ENCODE results near the gene MPST.

Gene MPST

GRCh38 chr22:37000676-37001534 is 18.6 kb upstream of the MPST start:
- DNase-seq (ENCODE audit: low spot score) = no peak

GRCh38 chr22:37001826-37002225 is 17.7 kb upstream of the MPST start:
- DNase-seq (ENCODE audit: low spot score) = no peak

- DNase-seq (ENCODE audit: low spot score) = no peak
Measured at GRCh38 chr22:37002633-37003032, 16.9 kb upstream of the MPST start.

GRCh38 chr22:37007651-37008050 is 11.9 kb upstream of the MPST start:
- DNase-seq (ENCODE audit: low spot score) = no peak

- no peak for DNase-seq (ENCODE audit: low spot score)
Measured at GRCh38 chr22:37008365-37008764, 11.2 kb upstream of the MPST start.

- no peak for DNase-seq (ENCODE audit: low spot score)
Measured at GRCh38 chr22:37009490-37009889, 10.1 kb upstream of the MPST start.

GRCh38 chr22:37010174-37010573 is 9.4 kb upstream of the MPST start:
- no peak for DNase-seq (ENCODE audit: low spot score)

GRCh38 chr22:37010976-37011375 is 8.6 kb upstream of the MPST start:
- no peak for DNase-seq (ENCODE audit: low spot score)

GRCh38 chr22:37011472-37011871 is 8.1 kb upstream of the MPST start:
- DNase-seq (ENCODE audit: low spot score) = no peak

GRCh38 chr22:37012262-37012904 is 7.2 kb upstream of the MPST start:
- DNase-seq (ENCODE audit: low spot score) = no peak

GRCh38 chr22:37012956-37013355 is 6.6 kb upstream of the MPST start:
- no peak for DNase-seq (ENCODE audit: low spot score)

GRCh38 chr22:37014415-37014806 is 5.1 kb upstream of the MPST start:
- no peak for DNase-seq (ENCODE audit: low spot score)

- no peak for DNase-seq (ENCODE audit: low spot score)
Measured at GRCh38 chr22:37014835-37015586, 4.5 kb upstream of the MPST start.

- no peak for DNase-seq (ENCODE audit: low spot score)
Measured at GRCh38 chr22:37015587-37015878, 4.0 kb upstream of the MPST start.

- DNase-seq (ENCODE audit: low spot score) = no peak
Measured at GRCh38 chr22:37016134-37016910, 3.2 kb upstream of the MPST start.

- DNase-seq (ENCODE audit: low spot score) = no peak
Measured at GRCh38 chr22:37017356-37017755, 2.2 kb upstream of the MPST start.

GRCh38 chr22:37018086-37018814 is 1.3 kb upstream of the MPST start:
- DNase-seq (ENCODE audit: low spot score) = no peak

- peak; percentile 36 for DNase-seq (ENCODE audit: low spot score)
Measured at GRCh38 chr22:37018815-37019308, 680 bp upstream of the MPST start.

- peak; percentile 49 for DNase-seq (ENCODE audit: low spot score)
Measured at GRCh38 chr22:37020192-37020479, 594 bp downstream of the MPST start.

- no peak for DNase-seq (ENCODE audit: low spot score)
Measured at GRCh38 chr22:37021041-37021440, 1.5 kb downstream of the MPST start.

All from SK-N-DZ (cell line).